Fibroblast of the aortic adventitia (primary cell): ENCODE results near the gene MPPE1. TPM values are rescaled to one million over a fixed set of nuclear protein-coding genes. Genes with fewer than 3 reads are reported as not detected.

Experiments used
- DNase-seq: peaks from one replicate; pipeline ENCODE4 v3.0.0-alpha.2; 2010; ENCODE audit warnings: low read depth
- H3K4me3 ChIP-seq: 2 replicates; pipeline ENCODE4 v1.5.1; 2011; ENCODE audit warnings: low read depth, mild to moderate bottlenecking, control low read depth, low read length, moderate library complexity
- total RNA-seq: library from RNA; depleted of rRNA; stranded (reverse); fragments of >200 nt; gene quantifications from 2 replicates; pipeline ENCODE4 v1.2.3, GENCODE V29; 2012; ENCODE audit warnings: low replicate concordance
- TF ChIP-seq, protein P1 (sequence below): IDR thresholded peaks from 2 replicates; pipeline ENCODE4 v1.5.1; 2011; ENCODE audit warnings: mild to moderate bottlenecking, low read length, control low read depth, inconsistent platforms; ENCODE audit not compliant: insufficient read depth

Gene MPPE1, protein sequence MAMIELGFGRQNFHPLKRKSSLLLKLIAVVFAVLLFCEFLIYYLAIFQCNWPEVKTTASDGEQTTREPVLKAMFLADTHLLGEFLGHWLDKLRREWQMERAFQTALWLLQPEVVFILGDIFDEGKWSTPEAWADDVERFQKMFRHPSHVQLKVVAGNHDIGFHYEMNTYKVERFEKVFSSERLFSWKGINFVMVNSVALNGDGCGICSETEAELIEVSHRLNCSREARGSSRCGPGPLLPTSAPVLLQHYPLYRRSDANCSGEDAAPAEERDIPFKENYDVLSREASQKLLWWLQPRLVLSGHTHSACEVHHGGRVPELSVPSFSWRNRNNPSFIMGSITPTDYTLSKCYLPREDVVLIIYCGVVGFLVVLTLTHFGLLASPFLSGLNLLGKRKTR
- 24.0 and 65.0 TPM in 2 replicates for total RNA-seq

DNA sequence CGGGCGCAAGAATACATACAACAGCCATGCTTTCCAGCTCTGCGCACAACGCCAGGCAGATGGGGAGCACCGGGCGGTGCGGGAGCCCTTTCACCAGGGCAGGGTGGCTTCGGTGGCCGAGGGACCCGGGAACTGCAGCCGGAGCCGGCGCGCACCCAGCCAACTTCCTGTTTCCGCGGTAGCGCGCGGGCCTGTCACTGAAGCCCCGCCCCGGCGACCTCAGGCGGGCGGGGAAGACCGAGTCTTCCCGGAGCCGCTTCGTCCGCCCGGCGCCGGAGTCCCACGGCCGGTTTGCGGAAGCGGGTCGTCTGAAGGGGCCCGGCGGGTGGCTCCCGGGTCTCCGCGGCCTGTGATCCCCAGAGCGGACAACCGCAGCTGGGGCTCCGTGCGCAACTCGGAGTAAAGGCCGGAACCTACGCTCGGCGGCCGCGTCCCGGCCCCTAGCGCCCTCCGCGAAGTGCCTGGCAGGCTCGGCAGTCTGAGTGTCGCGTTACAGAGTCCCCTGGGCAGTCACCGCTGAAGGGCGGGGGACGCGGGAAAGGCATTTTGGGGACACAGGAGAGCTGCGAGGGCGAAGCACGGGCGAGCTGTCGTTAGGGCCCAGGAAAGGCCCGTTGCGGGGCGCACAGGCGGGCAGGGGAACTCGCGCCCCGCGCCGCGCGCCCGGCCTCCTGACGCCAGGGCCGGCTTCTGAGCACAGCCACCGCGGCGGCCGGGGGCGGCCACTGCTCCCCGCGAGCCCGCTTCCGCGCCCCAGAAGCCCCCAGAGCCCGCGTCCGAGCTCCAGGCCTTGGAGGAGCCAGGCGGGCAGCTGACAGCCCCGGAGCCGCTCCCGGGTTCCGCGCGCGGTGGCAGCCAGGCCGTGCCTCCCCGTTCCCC lies at the start of gene MPPE1:
Gene MPPE1, minus strand, starts transcription at position 136 of the 879 bp plus-strand sequence. CDS start 11,053 bp downstream, outside the sequence.
- TF ChIP-seq, protein P1, sequence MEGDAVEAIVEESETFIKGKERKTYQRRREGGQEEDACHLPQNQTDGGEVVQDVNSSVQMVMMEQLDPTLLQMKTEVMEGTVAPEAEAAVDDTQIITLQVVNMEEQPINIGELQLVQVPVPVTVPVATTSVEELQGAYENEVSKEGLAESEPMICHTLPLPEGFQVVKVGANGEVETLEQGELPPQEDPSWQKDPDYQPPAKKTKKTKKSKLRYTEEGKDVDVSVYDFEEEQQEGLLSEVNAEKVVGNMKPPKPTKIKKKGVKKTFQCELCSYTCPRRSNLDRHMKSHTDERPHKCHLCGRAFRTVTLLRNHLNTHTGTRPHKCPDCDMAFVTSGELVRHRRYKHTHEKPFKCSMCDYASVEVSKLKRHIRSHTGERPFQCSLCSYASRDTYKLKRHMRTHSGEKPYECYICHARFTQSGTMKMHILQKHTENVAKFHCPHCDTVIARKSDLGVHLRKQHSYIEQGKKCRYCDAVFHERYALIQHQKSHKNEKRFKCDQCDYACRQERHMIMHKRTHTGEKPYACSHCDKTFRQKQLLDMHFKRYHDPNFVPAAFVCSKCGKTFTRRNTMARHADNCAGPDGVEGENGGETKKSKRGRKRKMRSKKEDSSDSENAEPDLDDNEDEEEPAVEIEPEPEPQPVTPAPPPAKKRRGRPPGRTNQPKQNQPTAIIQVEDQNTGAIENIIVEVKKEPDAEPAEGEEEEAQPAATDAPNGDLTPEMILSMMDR = no peak
- H3K4me3 ChIP-seq = peak within 1 kb of the TSS; percentile 88
- DNase-seq = peak; percentile 75

DNA sequence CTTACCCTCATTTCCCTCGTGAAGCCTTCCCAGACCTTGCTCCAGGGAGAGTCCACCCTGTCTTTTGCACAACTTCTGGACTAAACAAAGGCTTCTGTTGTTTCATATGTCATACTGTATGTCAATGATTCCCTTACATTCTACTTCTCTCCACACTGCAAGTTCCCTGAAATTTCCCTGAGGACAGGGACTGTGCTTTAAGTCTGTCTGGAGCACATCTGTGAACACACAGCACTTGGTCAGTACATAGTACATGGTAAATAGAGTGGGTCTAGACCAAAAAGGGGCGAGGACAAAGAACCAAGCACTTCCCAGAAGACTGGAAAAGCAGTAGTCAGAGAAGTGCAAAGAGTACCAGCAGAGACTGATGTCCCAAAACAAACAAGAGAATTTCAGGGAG lies 49.5 kb upstream of the MPPE1 start:
- TF ChIP-seq, protein P1 = no peak
- H3K4me3 ChIP-seq = no peak overlapping the region
- no peak for DNase-seq

DNA sequence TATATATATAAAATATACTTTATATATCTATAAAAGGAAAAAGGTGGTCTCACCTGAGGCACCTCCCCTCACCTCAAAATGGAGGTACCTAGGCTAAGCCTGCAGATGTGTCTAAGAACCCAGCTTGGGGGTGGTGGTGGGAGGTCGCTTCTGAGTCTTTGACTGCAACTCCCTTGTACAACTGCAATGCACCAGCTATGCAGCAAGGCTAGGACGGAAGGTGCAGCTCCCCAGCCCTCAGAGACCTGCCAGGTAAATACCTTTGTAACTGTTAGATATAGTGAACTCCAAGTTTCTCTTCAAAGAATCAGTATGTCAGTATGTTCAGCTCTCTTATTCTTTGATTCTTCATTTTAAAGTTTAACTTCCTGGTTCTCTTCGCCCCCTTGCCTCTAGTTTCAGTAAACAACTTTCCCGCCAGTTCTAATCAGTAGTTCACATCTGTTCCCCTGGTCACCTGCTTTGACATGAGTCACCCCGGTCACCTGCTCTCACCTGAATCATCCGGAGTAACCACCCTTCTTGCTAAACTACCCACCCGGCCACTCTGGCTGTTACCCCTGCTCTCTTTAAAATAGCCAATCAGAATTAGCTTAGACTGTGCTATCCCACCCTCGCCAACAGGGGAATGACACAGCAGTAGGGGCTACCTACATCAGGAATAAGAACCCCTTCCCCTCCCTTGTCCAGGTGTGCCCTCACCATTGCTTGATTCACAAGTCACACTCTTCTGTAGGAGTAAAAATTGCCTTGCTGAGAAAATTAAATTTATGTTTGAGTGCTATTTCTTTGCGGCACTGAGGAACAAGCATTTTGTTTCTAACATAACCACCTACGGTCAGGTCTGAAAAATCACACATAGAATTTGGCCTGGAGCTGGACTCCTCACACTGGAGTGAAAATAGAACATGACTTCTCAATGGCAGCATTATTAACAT lies 48.5 kb upstream of the MPPE1 start:
- TF ChIP-seq, protein P1 = no peak
- H3K4me3 ChIP-seq = no peak overlapping the region
- DNase-seq = no peak

DNA sequence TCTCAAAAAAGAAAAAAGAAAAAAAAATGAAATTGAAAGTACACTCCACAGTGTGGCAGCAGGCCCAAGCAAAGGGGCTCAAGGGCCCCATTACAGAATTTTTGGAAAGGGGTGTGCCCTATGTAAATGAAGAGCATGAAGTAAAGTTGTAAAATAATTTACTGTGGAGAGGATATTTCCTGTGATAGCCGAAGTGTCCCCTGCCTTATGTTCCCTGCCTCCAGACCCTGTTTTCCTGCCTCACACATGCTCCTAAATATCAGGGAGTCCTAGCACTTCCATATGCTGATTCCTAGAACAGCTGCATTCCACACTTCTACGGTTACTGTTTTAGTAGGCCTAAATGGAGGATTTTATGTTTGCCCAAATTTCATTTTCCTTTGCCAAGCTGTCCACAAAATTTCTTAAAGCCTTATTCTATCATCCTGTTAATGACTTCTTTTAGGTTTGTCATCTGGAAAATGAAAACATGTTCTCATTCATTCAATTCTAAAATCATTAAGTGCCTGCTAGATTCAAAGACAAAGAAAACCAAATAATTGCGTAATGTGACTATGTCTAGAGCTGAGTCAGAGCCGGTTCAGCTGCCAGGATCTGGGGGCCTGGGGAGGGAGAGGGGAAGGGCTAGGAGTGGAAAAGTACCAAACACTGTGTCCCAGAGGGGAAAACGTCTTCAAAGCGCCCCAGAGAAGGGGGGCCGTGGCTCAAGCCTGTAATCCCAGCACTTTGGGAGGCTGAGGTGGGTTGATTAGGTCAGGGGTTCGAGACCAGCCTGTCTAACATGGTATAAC lies 47.3 kb upstream of the MPPE1 start:
- TF ChIP-seq, protein P1 = no peak
- peak; percentile 83 for DNase-seq
- no peak overlapping the region for H3K4me3 ChIP-seq

DNA sequence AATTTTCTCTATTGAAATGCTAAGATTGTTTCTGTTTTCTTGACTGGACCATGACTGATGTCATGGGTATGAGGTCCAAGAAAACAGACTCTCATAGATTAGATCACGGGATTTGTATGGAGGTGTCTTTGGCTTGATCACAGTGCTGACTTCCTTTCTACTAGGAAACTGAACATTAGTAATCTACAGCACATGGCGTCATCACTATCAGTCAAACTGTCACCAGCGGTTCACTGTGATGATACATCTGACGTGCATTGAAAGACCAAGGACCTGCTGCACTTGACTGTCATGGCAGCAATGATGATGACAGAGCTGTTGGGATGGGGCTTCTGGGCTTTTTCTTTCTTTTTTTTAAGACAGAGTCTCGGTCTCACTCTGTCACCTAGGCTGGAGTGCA lies 45.0 kb upstream of the MPPE1 start:
- no peak for DNase-seq
- TF ChIP-seq, protein P1 = no peak
- no peak overlapping the region for H3K4me3 ChIP-seq
